Prostate gland (tissue), 2 donors: Measurements from ENCODE around the gene AVPR1B.

Experiments
- POLR2A ChIP-seq: fragments of 450-650 bp; IDR thresholded peaks from one replicate; pipeline ENCODE4 v1.6.1; 2016; ENCODE audit warnings: antibody characterized with exemption, mild to moderate bottlenecking
- TF ChIP-seq, protein P1 (sequence below), 4 experiments: fragments of 200-600 bp in 2 of 4; fragments of 450-650 bp in 2 of 4; sonication (generic) in 2 of 4; IDR thresholded peaks; 1 replicate in 3 of 4; 2 replicates in 1 of 4; pipeline ENCODE4 v1.5.1; 2016 to 2019; ENCODE audit warnings: antibody characterized with exemption in 4 of 4, mild to moderate bottlenecking in 2 of 4, moderate library complexity in 2 of 4

DNA sequence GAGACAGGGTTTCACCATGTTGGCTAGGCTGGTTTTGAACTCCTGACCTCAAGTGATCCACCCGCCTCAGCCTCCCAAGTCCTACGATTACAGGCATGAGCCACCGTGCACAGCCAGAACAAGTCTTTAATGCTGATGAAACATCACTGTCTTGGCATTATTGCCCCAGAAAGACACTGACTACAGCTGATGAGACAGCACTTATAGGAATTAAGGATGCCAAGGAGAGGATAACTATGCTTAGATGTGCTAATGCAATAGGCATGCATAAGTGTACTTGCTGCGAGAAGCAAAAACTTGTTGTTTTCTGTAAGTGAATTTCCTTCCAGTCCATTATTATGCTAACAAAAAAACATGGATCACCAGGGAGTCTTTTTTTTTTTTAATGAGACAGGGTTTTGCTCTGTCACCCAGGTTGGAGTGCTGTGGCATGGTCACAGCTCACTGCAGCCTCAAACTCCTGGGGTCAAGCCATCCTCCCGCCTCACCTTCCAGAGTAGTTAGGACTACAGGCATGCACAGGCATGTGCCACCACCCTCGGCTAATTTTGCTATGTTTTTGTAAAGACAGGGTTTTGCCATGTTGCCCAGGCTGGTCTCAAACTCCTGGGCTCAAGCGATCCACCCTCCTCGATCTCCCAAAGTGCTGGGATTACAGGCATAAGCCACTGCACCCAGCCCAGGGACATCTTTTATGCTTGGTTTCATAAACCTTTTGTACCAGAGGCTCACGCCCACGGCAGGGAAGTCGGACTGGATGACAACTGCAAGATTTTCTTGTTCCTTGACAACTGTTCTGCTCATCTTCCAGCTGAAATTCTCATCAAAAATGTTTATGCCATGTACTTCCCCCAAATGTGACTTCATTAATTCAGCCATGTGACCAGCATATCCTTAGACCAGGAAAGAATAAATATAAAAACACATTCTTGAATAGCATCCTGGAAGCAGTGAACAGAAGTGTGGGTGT, 41.1 kb downstream of the AVPR1B start:
- no peak for TF ChIP-seq POLR2A
- TF ChIP-seq, protein P1, sequence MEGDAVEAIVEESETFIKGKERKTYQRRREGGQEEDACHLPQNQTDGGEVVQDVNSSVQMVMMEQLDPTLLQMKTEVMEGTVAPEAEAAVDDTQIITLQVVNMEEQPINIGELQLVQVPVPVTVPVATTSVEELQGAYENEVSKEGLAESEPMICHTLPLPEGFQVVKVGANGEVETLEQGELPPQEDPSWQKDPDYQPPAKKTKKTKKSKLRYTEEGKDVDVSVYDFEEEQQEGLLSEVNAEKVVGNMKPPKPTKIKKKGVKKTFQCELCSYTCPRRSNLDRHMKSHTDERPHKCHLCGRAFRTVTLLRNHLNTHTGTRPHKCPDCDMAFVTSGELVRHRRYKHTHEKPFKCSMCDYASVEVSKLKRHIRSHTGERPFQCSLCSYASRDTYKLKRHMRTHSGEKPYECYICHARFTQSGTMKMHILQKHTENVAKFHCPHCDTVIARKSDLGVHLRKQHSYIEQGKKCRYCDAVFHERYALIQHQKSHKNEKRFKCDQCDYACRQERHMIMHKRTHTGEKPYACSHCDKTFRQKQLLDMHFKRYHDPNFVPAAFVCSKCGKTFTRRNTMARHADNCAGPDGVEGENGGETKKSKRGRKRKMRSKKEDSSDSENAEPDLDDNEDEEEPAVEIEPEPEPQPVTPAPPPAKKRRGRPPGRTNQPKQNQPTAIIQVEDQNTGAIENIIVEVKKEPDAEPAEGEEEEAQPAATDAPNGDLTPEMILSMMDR (IDR thresholded peaks at IDR 0.05): no peak
